Neuronal stem cell (in vitro differentiated cells): Measurements from ENCODE around the gene FAM114A1.
A peak's percentile ranks its signal among the peaks of the same experiment; 100 is the strongest.

ENCODE experiments used
- DNase-seq: peaks from one replicate; pipeline ENCODE4 v3.0.0-alpha.2; 2013; ENCODE audit warnings: low spot score
- H2AFZ ChIP-seq: one replicate; pipeline ENCODE4 v1.6.1; 2013; ENCODE audit warnings: mild to moderate bottlenecking, low read length, inconsistent platforms
- H2AK5ac ChIP-seq: 2 replicates; pipeline ENCODE4 v1.6.1; 2013; ENCODE audit warnings: low read depth, mild to moderate bottlenecking, inconsistent platforms, low read length, moderate library complexity, mixed read lengths
- H2BK120ac ChIP-seq: 2 replicates; pipeline ENCODE4 v1.6.1; 2013; ENCODE audit warnings: low read depth, mild to moderate bottlenecking, inconsistent platforms, low read length, moderate library complexity, mixed read lengths
- H2BK12ac ChIP-seq: one replicate; pipeline ENCODE4 v1.6.1; 2013; ENCODE audit warnings: low read length, inconsistent platforms
- H2BK15ac ChIP-seq: 2 replicates; pipeline ENCODE4 v1.6.1; 2013; ENCODE audit warnings: mild to moderate bottlenecking, low read length, inconsistent platforms, mixed read lengths
- H2BK5ac ChIP-seq: one replicate; pipeline ENCODE4 v1.6.1; 2013; ENCODE audit warnings: inconsistent platforms, mild to moderate bottlenecking, low read length, moderate library complexity
- H3K14ac ChIP-seq: one replicate; pipeline ENCODE4 v1.6.1; 2013; ENCODE audit warnings: low read length, inconsistent platforms
- H3K18ac ChIP-seq: 2 replicates; pipeline ENCODE4 v1.6.1; 2013; ENCODE audit warnings: low read length, inconsistent platforms
- H3K23ac ChIP-seq: 2 replicates; pipeline ENCODE4 v1.6.1; 2013; ENCODE audit warnings: low read depth, mild to moderate bottlenecking, mixed read lengths, low read length, inconsistent platforms; ENCODE audit not compliant: poor library complexity
- H3K27ac ChIP-seq: replicated peaks from 3 replicates; pipeline ENCODE4 v1.5.1; 2013; ENCODE audit warnings: low read length, inconsistent platforms
- H3K27me3 ChIP-seq, 3 experiments: 2 replicates each; pipeline ENCODE4 v1.6.1; 2013; ENCODE audit warnings: low read length in 3 of 3, mild to moderate bottlenecking in 2 of 3, inconsistent platforms in 1 of 3, low read depth in 1 of 3, mixed read lengths in 1 of 3, moderate library complexity in 1 of 3; ENCODE audit not compliant: control insufficient read depth in 3 of 3, insufficient read depth in 3 of 3
- H3K36me3 ChIP-seq, 2 donors: replicated peaks in 1 of 2; 2 replicates each; pipeline ENCODE4 v1.6.1; 2013; ENCODE audit warnings: low read length in 2 of 2; ENCODE audit not compliant: control insufficient read depth in 2 of 2, insufficient read depth in 2 of 2
- H3K4ac ChIP-seq: 2 replicates; pipeline ENCODE4 v1.6.1; 2013; ENCODE audit warnings: inconsistent platforms, mild to moderate bottlenecking, low read length, moderate library complexity
- H3K4me1 ChIP-seq, 2 donors: 1 replicate in 1 of 2; 2 replicates in 1 of 2; pipeline ENCODE4 v1.6.1; 2013; ENCODE audit warnings: low read length in 2 of 2, low read depth in 1 of 2; ENCODE audit not compliant: control insufficient read depth in 2 of 2, insufficient read depth in 1 of 2
- H3K4me2 ChIP-seq: one replicate; pipeline ENCODE4 v1.6.1; 2013; ENCODE audit warnings: mild to moderate bottlenecking, low read length, inconsistent platforms; ENCODE audit not compliant: insufficient read depth, poor library complexity, severe bottlenecking
- H3K4me3 ChIP-seq, 2 donors: 2 replicates each; pipeline ENCODE4 v1.5.1; 2013; ENCODE audit warnings: low read length in 2 of 2, mild to moderate bottlenecking in 2 of 2, inconsistent platforms in 1 of 2, moderate library complexity in 1 of 2
- H3K79me1 ChIP-seq: one replicate; pipeline ENCODE4 v1.6.1; 2013; ENCODE audit warnings: low read depth, mild to moderate bottlenecking, inconsistent platforms, low read length, moderate library complexity
- H3K9ac ChIP-seq: one replicate; pipeline ENCODE4 v1.6.1; 2013; ENCODE audit warnings: mild to moderate bottlenecking, low read depth, low read length, inconsistent platforms; ENCODE audit not compliant: poor library complexity
- H3K9me3 ChIP-seq, 2 donors: replicated peaks in 1 of 2; 2 replicates each; pipeline versions ENCODE3 to v1.6.1; 2013; ENCODE audit warnings: low read length in 2 of 2, mild to moderate bottlenecking in 2 of 2, inconsistent platforms in 1 of 2, low read depth in 1 of 2, mixed read lengths in 1 of 2, moderate library complexity in 1 of 2; ENCODE audit not compliant: control insufficient read depth in 2 of 2, insufficient read depth in 1 of 2
- H4K8ac ChIP-seq: one replicate; pipeline ENCODE4 v1.6.1; 2013; ENCODE audit warnings: low read depth, mild to moderate bottlenecking, inconsistent platforms, low read length, moderate library complexity
- H4K91ac ChIP-seq: one replicate; pipeline ENCODE4 v1.6.1; 2013; ENCODE audit warnings: low read length, low read depth, mild to moderate bottlenecking, inconsistent platforms; ENCODE audit not compliant: poor library complexity
- WGBS, 2 donors: extraction: QIAGEN DNeasy Blood & Tissue Kit; methylation state at CpG; one replicate each; pipeline ENCODE4 v1.1.7; 2013; ENCODE audit warnings: missing lambda C conversion rate in 2 of 2, mixed read lengths in 1 of 2; ENCODE audit not compliant: insufficient read length in 2 of 2, insufficient replicate concordance in 1 of 2; ENCODE audit errors: extremely low coverage in 2 of 2; 5-methylcytosine and 5-hydroxymethylcytosine counted together

FAM114A1 gene

DNA sequence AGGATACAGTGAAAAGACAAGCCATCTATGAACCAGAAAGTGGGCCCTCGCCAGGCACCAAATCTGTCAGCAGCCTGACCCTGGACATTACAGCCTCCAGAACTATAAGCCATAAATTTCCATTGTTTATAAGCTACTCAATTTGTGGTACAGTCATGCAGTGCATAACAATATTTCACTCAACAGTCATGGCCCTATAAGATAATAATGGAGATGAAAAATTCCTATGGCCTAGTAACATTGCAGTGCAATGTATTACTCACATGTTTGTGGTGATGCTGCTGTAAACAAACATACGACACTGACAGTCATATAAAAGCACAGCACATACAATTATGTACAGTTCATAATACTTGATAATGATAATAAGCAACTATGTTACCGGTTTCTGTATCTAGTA is 45.9 kb upstream of the FAM114A1 start:
- no CpG with 5 or more reads among the region's 3 CpGs for WGBS, 2 donors
- no peaks in the 10 kb centered on the region for H3K79me1 ChIP-seq
- H3K27ac ChIP-seq, result no peak overlapping the region
- no peak overlapping the region for H3K4me3 ChIP-seq
- no peak overlapping the region for H2BK120ac ChIP-seq
- no peaks in the 10 kb centered on the region for H3K27me3 ChIP-seq
- H3K23ac ChIP-seq, result no peak overlapping the region
- DNase-seq, result no peak
- H3K4me1 ChIP-seq, result no peaks in the 10 kb centered on the region
- H4K8ac ChIP-seq, result no peak overlapping the region
- no peak overlapping the region for H3K9ac ChIP-seq
- no peak overlapping the region for H2AK5ac ChIP-seq
- H3K14ac ChIP-seq, result no peak overlapping the region
- no peaks in the 10 kb centered on the region for H3K36me3 ChIP-seq
- no peak overlapping the region for H2BK15ac ChIP-seq
- H4K91ac ChIP-seq, result no peak overlapping the region
- H3K4me2 ChIP-seq, result no peak overlapping the region
- H3K9me3 ChIP-seq, result no peaks in the 10 kb centered on the region
- no peak overlapping the region for H2AFZ ChIP-seq
- H3K4ac ChIP-seq, result no peak overlapping the region
- H2BK12ac ChIP-seq, result no peak overlapping the region
- no peak overlapping the region for H3K18ac ChIP-seq
- H2BK5ac ChIP-seq, result no peak overlapping the region

GRCh38 chr4:38822748-38823303 is 44.8 kb upstream of the FAM114A1 start:
- Histone ChIP-seq H3K4ac (no peak overlapping the region), H3K14ac (no peak overlapping the region)
- WGBS, 2 donors, result no CpG with 5 or more reads among the region's 5 CpGs

DNA sequence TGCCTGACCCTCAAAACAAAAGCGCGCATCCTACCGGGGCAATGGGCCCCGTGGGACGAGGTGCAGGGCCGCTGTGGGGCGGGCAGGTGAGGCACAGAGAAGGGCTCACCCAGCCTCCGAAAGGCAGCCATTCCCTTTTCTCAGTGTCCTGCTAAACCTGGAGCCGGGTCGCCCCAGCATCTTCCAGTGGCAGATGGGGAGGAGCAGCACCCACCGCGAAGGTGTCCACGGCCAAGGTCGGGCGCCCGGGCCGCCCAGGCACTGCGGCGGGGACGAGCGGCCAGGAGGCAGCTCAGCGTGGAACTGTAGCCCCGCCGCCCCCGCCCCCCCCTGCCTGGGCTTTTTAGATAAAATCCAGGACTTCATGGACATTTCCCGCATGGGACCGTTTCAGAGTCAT is 43.8 kb upstream of the FAM114A1 start:
- no peak overlapping the region for H2BK120ac ChIP-seq
- WGBS, 2 donors, result no CpG with 5 or more reads among the region's 27 CpGs
- no peak overlapping the region for H3K4me2 ChIP-seq
- H3K23ac ChIP-seq, result no peak overlapping the region
- H2AFZ ChIP-seq, result no peak overlapping the region
- no peak overlapping the region for H2BK15ac ChIP-seq
- no peak overlapping the region for H3K4ac ChIP-seq
- no peaks in the 10 kb centered on the region for H3K9me3 ChIP-seq
- no peak overlapping the region for H3K14ac ChIP-seq
- no peak overlapping the region for H4K91ac ChIP-seq
- no peak overlapping the region for H2AK5ac ChIP-seq
- H3K9ac ChIP-seq, result no peak overlapping the region
- no peaks in the 10 kb centered on the region for H3K36me3 ChIP-seq
- H2BK12ac ChIP-seq, result no peak overlapping the region
- no peaks in the 10 kb centered on the region for H3K27me3 ChIP-seq
- H2BK5ac ChIP-seq, result no peak overlapping the region
- no peak overlapping the region for H4K8ac ChIP-seq
- H3K4me1 ChIP-seq, result no peaks in the 10 kb centered on the region
- H3K4me3 ChIP-seq, result no peak overlapping the region
- peak overlapping the region; percentile 32 for H3K18ac ChIP-seq
- no peak overlapping the region for H3K27ac ChIP-seq
- no peak for DNase-seq
- no peaks in the 10 kb centered on the region for H3K79me1 ChIP-seq

More at GRCh38 chr4:38822748-38823303, 44.8 kb upstream of the FAM114A1 start:
- Histone ChIP-seq H3K4me3 (no peak overlapping the region), H3K9me3 (no peaks in the 10 kb centered on the region), H2BK15ac (no peak overlapping the region), H2AK5ac (no peak overlapping the region), H3K27me3 (no peaks in the 10 kb centered on the region), H3K36me3 (no peaks in the 10 kb centered on the region), H3K18ac (no peak overlapping the region), H3K79me1 (no peaks in the 10 kb centered on the region), H4K8ac (no peak overlapping the region), H3K23ac (no peak overlapping the region), H3K27ac (no peak overlapping the region), H2BK12ac (no peak overlapping the region), H2AFZ (no peak overlapping the region), H4K91ac (no peak overlapping the region), H2BK120ac (no peak overlapping the region), H3K4me2 (no peak overlapping the region), H3K4me1 (no peaks in the 10 kb centered on the region), H2BK5ac (no peak overlapping the region), H3K9ac (no peak overlapping the region)
- no peak for DNase-seq

- Histone ChIP-seq H3K4ac (no peak overlapping the region), H3K9me3 (no peaks in the 10 kb centered on the region), H3K14ac (no peak overlapping the region), H3K18ac (no peak overlapping the region), H3K79me1 (no peaks in the 10 kb centered on the region), H2BK5ac (no peak overlapping the region), H2BK120ac (no peak overlapping the region), H3K4me2 (no peak overlapping the region), H3K9ac (no peak overlapping the region), H3K36me3 (no peaks in the 10 kb centered on the region), H2BK12ac (no peak overlapping the region), H3K27me3 (no peaks in the 10 kb centered on the region), H3K27ac (no peak overlapping the region), H3K23ac (no peak overlapping the region), H2AFZ (no peak overlapping the region), H4K8ac (no peak overlapping the region), H3K4me3 (no peak overlapping the region), H4K91ac (no peak overlapping the region), H3K4me1 (no peaks in the 10 kb centered on the region), H2BK15ac (no peak overlapping the region), H2AK5ac (no peak overlapping the region)
- WGBS, 2 donors, result no CpG with 5 or more reads among the region's 5 CpGs
- no peak for DNase-seq
Measured at GRCh38 chr4:38829237-38829636, 38.4 kb upstream of the FAM114A1 start.
